Measurements from ENCODE around the gene ARHGEF3.

The ARHGEF3 gene

GRCh38 chr3:56704706-56705105 is 97.0 kb downstream of the ARHGEF3 start (continued):
- no peak for TF ChIP-seq ZNF423 (tag by site-specific recombination; IDR thresholded peaks at IDR 0.05)
- TF ChIP-seq GLI4 (tag by site-specific recombination; IDR thresholded peaks at IDR 0.05) = no peak
- TF ChIP-seq RBAK (tag by site-specific recombination; IDR thresholded peaks at IDR 0.05) = no peak
- TF ChIP-seq ZNF211 (tag by site-specific recombination; IDR thresholded peaks at IDR 0.05; ENCODE audit: low read depth) = no peak
- no peak for TF ChIP-seq ZSCAN18 (tag by site-specific recombination; IDR thresholded peaks at IDR 0.05)
- TF ChIP-seq PRDM6 (tag by site-specific recombination; IDR thresholded peaks at IDR 0.05) = no peak
- TF ChIP-seq ZBTB20 (tag by site-specific recombination; IDR thresholded peaks at IDR 0.05) = no peak
- no peak for TF ChIP-seq WT1 (tag by site-specific recombination; IDR thresholded peaks at IDR 0.05)

DNA sequence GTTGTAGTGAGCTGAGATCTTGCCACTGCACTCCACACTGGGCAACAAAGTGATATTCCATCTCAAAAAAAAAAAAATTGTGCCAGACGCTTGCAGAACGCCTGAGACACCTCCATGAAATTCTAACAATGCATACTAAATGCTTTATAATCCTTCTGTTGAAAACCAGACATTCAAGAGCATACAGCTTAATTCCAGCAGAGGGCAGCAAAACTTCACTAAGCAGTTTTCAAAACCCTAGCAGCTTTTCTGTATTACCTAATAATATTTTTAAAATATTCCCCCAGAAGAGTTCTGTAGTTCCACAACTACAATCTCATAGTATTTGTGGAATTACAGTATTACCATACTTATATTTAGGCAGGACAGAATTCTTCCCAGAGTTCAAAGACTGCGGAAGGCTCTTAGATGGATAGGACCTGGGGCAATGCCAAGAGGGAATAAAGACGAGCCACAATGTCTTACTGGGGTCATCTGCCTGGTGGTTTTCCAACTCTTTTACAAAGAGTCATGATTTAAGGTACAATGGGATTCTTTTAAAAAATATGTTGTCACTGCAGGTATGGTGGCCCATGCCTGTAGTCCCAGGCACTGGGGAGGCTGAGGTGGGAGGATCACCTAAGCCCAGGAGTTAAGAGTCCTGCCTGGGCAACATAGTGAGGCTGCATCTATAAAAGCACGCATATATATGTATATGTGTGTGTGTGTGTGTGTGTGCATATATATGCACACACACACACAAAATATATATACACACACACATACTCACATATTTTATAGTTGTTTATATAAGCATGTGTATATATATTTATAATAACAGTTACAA is 99.0 kb downstream of the ARHGEF3 start:
- Histone ChIP-seq H3K9me3 (ENCODE audit: control insufficient read depth, insufficient read depth, low read depth, low read length) (no peaks in the 10 kb centered on the region), H3K27ac (ENCODE audit: extremely low read depth, low read depth, low read length) (no peak overlapping the region), H3K4me3 (ENCODE audit: low read depth, low read length) (no peak overlapping the region), H3K36me3 (ENCODE audit: control insufficient read depth in 2 of 2, insufficient read depth in 1 of 2, low read length in 2 of 2) (no peaks in the 10 kb centered on the region), H3K4me1 (ENCODE audit: control insufficient read depth, insufficient read depth, low read length) (no peaks in the 10 kb centered on the region)
- POLR2A ChIA-PET = interaction anchor here (0.9 kb wide), 1 partner anchor 286 kb away, joined by 4 read pairs; no protein-coding TSS in a partner anchor
- CTCF ChIA-PET = interaction anchor here (0.6 to 6.8 kb wide), 16 partner anchors 9 to 361 kb away, joined by 3 to 97 read pairs (median 3); partner anchors contain the start of gene ARHGEF3
- TF ChIP-seq, protein P1, sequence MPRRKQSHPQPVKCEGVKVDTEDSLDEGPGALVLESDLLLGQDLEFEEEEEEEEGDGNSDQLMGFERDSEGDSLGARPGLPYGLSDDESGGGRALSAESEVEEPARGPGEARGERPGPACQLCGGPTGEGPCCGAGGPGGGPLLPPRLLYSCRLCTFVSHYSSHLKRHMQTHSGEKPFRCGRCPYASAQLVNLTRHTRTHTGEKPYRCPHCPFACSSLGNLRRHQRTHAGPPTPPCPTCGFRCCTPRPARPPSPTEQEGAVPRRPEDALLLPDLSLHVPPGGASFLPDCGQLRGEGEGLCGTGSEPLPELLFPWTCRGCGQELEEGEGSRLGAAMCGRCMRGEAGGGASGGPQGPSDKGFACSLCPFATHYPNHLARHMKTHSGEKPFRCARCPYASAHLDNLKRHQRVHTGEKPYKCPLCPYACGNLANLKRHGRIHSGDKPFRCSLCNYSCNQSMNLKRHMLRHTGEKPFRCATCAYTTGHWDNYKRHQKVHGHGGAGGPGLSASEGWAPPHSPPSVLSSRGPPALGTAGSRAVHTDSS (tag by site-specific recombination; IDR thresholded peaks at IDR 0.05) = no peak
- no peak for TF ChIP-seq ZNF221 (tag by site-specific recombination; IDR thresholded peaks at IDR 0.05; ENCODE audit: borderline replicate concordance)
- peak; percentile 88 for TF ChIP-seq ZNF654 (tag by site-specific recombination; IDR thresholded peaks at IDR 0.05; ENCODE audit: low read depth)
- TF ChIP-seq ZNF335 (tag by site-specific recombination; conservative IDR thresholded peaks at IDR 0.05) = 0 out of 2 replicates have a peak, but pooled peaks have one; percentile 19

DNA sequence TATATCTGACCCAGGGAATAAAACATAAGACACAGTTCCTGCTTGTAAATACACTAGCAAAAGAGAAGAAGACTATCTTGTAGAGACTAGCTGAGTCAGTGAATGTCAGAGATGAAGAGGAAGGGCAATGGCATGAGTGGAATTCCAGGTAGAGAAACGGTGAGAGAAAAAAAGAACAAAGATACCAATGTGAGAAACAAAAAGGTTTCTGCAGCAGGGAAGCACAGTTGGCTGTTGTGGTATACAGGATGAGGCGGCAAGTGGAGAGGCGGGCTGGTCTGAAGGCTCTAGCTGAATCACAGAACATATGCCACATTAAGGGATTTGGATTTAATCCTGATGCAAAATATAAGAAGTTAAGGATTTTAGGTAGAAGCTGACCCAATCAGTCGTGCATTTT is 101.6 kb downstream of the ARHGEF3 start:
- POLR2A ChIA-PET = interaction anchor here (0.6 kb wide), 1 partner anchor 102 kb away, joined by 3 read pairs; the partner anchor contains the start of gene ARHGEF3
- H3K4me1 ChIP-seq (ENCODE audit: control insufficient read depth, insufficient read depth, low read length) = no peaks in the 10 kb centered on the region
- H3K36me3 ChIP-seq (ENCODE audit: control insufficient read depth in 2 of 2, insufficient read depth in 1 of 2, low read length in 2 of 2) = no peaks in the 10 kb centered on the region
- TF ChIP-seq ZNF184 (tag by site-specific recombination; IDR thresholded peaks at IDR 0.05) (no peak), ZNF433 (tag by site-specific recombination; IDR thresholded peaks at IDR 0.05; ENCODE audit: low read depth) (no peak), GLIS2 (tag by site-specific recombination; IDR thresholded peaks at IDR 0.05) (no peak), ZBTB21 (tag by site-specific recombination; IDR thresholded peaks at IDR 0.05) (no peak), ZBTB49 (tag by site-specific recombination; IDR thresholded peaks at IDR 0.05; ENCODE audit: low read depth) (no peak), GLIS1 (tag by site-specific recombination; IDR thresholded peaks at IDR 0.05) (no peak), MZF1 (tag by site-specific recombination; IDR thresholded peaks at IDR 0.05; ENCODE audit: borderline replicate concordance) (no peak), ZNF335 (tag by site-specific recombination; conservative IDR thresholded peaks at IDR 0.05) (no peak)
- CTCF ChIA-PET = interaction anchor here (0.6 to 6.8 kb wide), 5 partner anchors 77 to 416 kb away, joined by 3 to 97 read pairs (median 6); no protein-coding TSS in a partner anchor
- no peak overlapping the region for H3K4me3 ChIP-seq (ENCODE audit: low read depth, low read length)
- H3K9me3 ChIP-seq (ENCODE audit: control insufficient read depth, insufficient read depth, low read depth, low read length) = no peaks in the 10 kb centered on the region
- H3K27ac ChIP-seq (ENCODE audit: extremely low read depth, low read depth, low read length) = no peak overlapping the region

Data from HEK293 (cell line).